Stimulated activated CD8-positive, alpha-beta memory T cell treated with anti-CD3 and anti-CD28 coated beads, Interleukin-2, amount 100 ng/mL, for 1 hour (primary cell): ENCODE results near the gene A4GALT.
"Not testable (repeated sequence)": the region's sequence is repeated elsewhere in the genome, so short reads cannot be mapped to it uniquely, and the experiment has no call there.

Experiments
- DNase-seq, 2 donors: peaks; one replicate each; pipeline ENCODE4 v3.0.0-alpha.2; 2020; ENCODE audit warnings: low read depth in 2 of 2

The A4GALT gene, protein sequence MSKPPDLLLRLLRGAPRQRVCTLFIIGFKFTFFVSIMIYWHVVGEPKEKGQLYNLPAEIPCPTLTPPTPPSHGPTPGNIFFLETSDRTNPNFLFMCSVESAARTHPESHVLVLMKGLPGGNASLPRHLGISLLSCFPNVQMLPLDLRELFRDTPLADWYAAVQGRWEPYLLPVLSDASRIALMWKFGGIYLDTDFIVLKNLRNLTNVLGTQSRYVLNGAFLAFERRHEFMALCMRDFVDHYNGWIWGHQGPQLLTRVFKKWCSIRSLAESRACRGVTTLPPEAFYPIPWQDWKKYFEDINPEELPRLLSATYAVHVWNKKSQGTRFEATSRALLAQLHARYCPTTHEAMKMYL

GRCh38 chr22:42720263-42721044 is at the start of gene A4GALT:
Gene A4GALT (minus strand): TSS chr22:42720870. CDS start chr22:42693951, 26,919 bp downstream.
- DNase-seq, result no peak

DNA sequence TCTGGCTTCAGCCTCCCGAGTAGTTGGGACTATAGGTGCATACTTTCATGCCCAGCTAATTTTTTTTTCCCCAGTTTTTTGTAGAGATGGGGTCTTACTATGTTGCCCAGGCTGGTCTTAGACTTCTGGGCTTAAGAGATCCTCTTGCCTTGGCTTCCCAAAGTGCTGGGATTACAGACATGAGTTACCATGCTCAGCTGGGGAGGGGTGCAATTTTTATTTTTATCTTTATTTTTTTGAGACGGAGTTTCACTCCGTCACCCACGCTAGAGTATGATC is 49.7 kb upstream of the A4GALT start:
- no peak for DNase-seq

GRCh38 chr22:42769574-42770447 is 49.1 kb upstream of the A4GALT start:
- DNase-seq, result no peak

DNA sequence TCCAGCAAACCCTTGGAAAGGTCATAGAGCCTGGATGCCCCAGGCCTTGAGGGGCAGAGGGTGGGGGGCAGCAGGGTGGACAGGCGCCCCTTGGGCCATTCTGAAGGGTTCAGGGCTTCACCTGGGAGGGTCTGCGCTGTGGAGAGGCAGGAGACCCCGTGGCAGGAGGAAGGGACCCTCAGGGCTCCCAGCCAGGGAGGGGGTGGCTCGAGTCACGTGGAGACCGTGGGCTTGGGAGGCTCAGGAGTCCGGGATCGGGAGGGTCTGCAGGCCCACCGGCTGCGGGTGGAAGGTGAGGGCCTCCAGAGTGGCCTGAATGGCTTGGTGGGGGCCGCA is 48.5 kb upstream of the A4GALT start:
- no peak for DNase-seq

GRCh38 chr22:42768385-42769035 is 47.8 kb upstream of the A4GALT start:
- no peak for DNase-seq

DNA sequence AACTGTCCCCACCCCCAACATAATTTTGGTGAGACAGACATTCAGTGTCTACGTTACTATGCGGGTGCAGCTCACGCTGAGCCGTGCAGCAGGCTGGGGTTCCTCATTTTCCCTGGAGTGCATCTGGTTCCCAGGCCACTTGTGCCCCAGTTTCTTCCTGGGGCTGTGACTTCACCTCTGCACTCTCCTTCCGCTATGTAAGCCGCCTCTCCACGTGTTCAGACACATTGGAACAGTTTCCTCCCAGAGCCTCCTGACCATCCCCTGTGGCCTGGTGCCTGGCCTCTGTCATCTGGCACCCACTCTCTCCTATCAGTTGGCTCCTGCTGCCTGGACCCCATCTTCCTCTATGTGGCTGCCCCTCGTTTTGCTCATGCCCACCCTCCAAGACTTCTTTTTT is 46.2 kb upstream of the A4GALT start:
- DNase-seq, result no peak

GRCh38 chr22:42764895-42765363 is 44.3 kb upstream of the A4GALT start:
- no peak for DNase-seq

GRCh38 chr22:42763965-42764480 is 43.4 kb upstream of the A4GALT start:
- no peak for DNase-seq

GRCh38 chr22:42760806-42761565 is 40.3 kb upstream of the A4GALT start:
- no peak for DNase-seq

- DNase-seq, result no peak
Observed at GRCh38 chr22:42758931-42759629, 38.4 kb upstream of the A4GALT start.

- DNase-seq, result not testable (repeated sequence)
Observed at GRCh38 chr22:42755553-42755952, 34.9 kb upstream of the A4GALT start.

DNA sequence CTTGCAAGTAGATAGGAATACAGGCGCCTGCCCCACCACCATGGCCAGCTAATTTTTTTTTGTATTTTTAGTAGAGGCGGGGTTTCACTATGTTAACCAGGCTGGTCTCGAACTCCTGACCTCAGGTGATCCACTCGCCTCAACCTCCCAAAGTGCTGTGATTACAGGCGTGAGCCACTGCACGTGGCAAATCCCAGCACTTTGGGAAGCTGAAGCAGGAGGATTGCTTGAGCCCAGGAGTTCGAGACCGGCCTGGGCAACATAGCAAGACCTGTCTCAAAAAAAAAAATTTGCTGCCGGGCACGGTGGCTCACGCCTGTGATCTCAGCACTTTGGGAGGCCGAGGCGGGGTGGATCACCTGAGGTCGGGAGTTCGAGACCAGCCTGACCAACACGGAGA is 34.5 kb upstream of the A4GALT start:
- not testable (repeated sequence) for DNase-seq

- no peak for DNase-seq
Observed at GRCh38 chr22:42754658-42755057, 34.0 kb upstream of the A4GALT start.

- no peak for DNase-seq
Observed at GRCh38 chr22:42752912-42753311, 32.2 kb upstream of the A4GALT start.

- DNase-seq, result no peak
Observed at GRCh38 chr22:42752230-42752746, 31.6 kb upstream of the A4GALT start.

DNA sequence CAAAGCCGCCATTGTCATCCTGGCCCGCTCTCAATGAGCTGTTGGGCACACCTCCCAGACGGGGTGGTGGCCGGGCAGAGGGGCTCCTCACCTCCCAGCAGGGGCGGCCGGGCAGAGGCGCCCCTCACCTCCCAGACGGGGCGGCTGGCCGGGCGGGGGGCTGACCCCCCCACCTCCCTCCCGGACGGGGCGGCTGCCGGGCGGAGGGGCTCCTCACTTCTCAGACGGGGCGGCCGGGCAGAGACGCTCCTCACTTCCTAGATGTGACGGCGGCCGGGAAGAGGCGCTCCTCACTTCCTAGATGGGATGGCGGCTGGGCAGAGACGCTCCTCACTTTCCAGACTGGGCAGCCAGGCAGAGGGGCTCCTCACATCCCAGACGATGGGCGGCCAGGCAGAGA is 29.8 kb upstream of the A4GALT start:
- DNase-seq, result not testable (repeated sequence)

DNA sequence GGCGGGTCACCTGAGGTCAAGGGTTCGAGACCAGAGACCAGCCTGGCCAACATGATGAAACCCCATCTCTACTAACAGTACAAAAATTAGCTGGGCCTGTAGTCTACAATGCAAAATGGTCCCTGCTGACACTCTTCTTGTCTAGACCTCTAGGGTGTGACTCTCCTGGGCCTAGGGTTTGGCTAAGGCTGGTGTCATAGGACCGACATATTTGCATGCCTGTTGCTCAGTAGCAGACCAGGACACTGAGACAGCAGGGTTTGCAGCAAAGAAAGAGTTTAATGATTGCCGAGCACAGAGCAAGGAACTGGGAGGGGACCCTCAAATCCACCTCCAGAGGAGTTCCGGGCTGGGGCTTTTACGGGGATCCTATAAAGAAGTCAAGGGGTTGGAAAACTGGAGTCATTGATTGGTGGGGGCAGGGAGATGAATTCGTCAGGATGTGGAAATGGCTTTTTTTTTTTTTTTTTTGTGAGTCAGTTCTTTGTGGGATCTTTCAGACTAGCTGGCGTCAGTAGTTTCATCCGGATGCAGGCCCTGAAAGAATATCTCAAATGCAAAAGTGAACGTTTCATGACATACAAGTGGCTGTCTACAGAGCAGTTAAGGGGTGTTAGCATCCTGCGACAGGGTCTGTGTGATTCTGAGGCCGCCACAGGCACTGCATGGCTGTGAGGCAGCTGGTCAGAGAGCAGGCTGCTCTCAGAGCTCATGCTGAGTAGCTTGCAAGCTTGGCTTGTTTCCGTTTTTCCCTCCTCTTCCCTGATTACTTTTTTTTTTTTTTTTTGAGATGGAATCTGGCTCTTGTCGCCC is 27.2 kb upstream of the A4GALT start:
- DNase-seq, result no peak

DNA sequence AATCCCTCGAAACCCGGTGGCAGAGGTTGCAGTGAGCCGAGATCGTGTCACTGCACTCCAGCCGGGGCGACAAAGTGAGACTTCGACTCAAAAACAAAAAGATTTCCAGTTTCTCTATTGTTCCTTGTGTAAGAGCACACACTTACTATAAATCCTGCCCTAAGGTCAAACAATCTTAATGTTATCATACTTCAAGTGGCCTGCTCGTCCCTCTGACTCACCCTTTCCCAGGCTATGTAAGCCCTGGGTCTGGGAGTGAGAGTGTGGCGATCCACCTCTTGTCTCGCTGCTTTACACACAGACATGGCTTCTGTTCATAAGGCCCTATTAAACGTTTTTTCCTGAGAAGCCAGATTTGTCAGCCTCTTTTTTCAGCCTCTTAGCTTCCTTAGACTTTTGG is 24.4 kb upstream of the A4GALT start:
- DNase-seq, result no peak

DNA sequence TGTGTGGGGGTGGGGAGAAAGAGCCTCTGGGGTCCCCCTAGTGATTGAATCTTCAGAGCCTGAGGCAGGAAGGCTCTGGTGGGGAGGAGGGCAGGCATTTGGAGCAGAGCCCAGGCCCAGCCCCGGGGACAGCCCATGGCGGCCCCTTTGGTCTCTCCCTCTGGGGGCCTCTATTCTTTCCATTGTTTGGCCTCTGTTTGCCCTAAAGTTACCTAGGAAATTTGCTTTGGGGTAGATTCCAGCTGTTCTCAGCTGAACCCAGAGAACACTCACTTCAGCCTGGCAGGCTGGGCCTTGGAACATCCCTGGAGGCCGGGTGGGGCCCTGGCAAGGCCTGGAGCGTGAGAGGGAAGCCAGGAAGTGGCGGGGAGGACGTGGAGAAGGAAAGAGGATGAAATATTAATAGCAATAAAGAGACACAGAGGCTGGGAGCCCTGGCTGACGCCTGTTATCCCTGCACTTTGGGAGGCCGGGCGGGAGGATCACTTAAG is 22.9 kb upstream of the A4GALT start:
- DNase-seq, result no peak
